Neural cell (in vitro differentiated cells): Measurements from ENCODE around the gene TRIM8. TPM values are rescaled to one million over a fixed set of nuclear protein-coding genes. Genes with fewer than 3 reads are reported as not detected.

Experiments
- H2AFZ ChIP-seq: fragments of 200-600, 300-800 bp; sonication (generic), shearing (Covaris generic); 2 replicates; pipeline ENCODE4 v1.6.0; 2014; ENCODE audit warnings: low read depth, mild to moderate bottlenecking, antibody characterized with exemption, low read length, moderate library complexity
- H3F3A ChIP-seq: fragments of 200-600 bp; shearing (Covaris generic); 2 replicates; pipeline ENCODE4 v1.6.1; 2016; ENCODE audit warnings: mild to moderate bottlenecking, moderate library complexity, mixed read lengths, antibody characterized with exemption, low read length; ENCODE audit not compliant: insufficient read depth, poor library complexity, severe bottlenecking
- H3K27ac ChIP-seq: fragments of 200-600, 300-800 bp; sonication (generic), shearing (Covaris generic); 2 replicates; pipeline ENCODE4 v1.5.1; 2014; ENCODE audit warnings: mild to moderate bottlenecking, low read length, moderate library complexity
- H3K27me3 ChIP-seq: fragments of 300-800, 200-600 bp; sonication (generic), shearing (Covaris generic); 2 replicates; pipeline ENCODE4 v1.6.0; 2014; ENCODE audit warnings: mild to moderate bottlenecking, low read depth, low read length, moderate library complexity; ENCODE audit not compliant: insufficient read depth
- H3K36me3 ChIP-seq: fragments of 300-800, 200-600 bp; sonication (generic), shearing (Covaris generic); 2 replicates; pipeline ENCODE4 v1.5.1; 2014; ENCODE audit warnings: mild to moderate bottlenecking, antibody characterized with exemption, low read length, moderate library complexity; ENCODE audit not compliant: insufficient read depth
- H3K4me2 ChIP-seq: fragments of 300-800, 200-600 bp; sonication (generic), shearing (Covaris generic); 2 replicates; pipeline ENCODE4 v1.6.0; 2014; ENCODE audit warnings: mild to moderate bottlenecking, low read length
- H3K4me3 ChIP-seq: fragments of 300-800, 200-600 bp; sonication (generic), shearing (Covaris generic); 2 replicates; pipeline ENCODE4 v1.5.1; 2014; ENCODE audit warnings: mild to moderate bottlenecking, low read length, moderate library complexity
- H3K79me2 ChIP-seq: fragments of 200-600 bp; shearing (Covaris generic); replicated peaks from 2 replicates; pipeline ENCODE4 v1.6.0; 2014; ENCODE audit warnings: mild to moderate bottlenecking, low read length, moderate library complexity; ENCODE audit not compliant: insufficient read depth
- H3K9ac ChIP-seq: fragments of 300-800, 200-600 bp; sonication (generic), shearing (Covaris generic); 2 replicates; pipeline ENCODE4 v1.6.1; 2016; ENCODE audit warnings: mild to moderate bottlenecking, low read length, mixed read lengths
- H3K9me2 ChIP-seq: fragments of 200-600 bp; shearing (Covaris generic); 2 replicates; pipeline ENCODE4 v1.6.1; 2016; ENCODE audit warnings: mild to moderate bottlenecking, low read length, mixed read lengths; ENCODE audit not compliant: insufficient read depth
- H3K9me3 ChIP-seq: fragments of 200-600, 300-800 bp; sonication (generic), shearing (Covaris generic); 2 replicates; pipeline ENCODE4 v1.6.1; 2016; ENCODE audit warnings: mild to moderate bottlenecking, mixed run types, low read length, moderate library complexity, mixed read lengths
- H4K20me1 ChIP-seq: fragments of 200-600 bp; shearing (Covaris generic); 2 replicates; pipeline ENCODE4 v1.6.1; 2016; ENCODE audit warnings: mild to moderate bottlenecking, mixed run types; ENCODE audit not compliant: insufficient read depth
- CTCF ChIP-seq: fragments of 450-650 bp; IDR thresholded peaks from 2 replicates; pipeline ENCODE4 v1.5.1; 2014; ENCODE audit warnings: antibody characterized with exemption, mild to moderate bottlenecking, moderate library complexity; ENCODE audit not compliant: poor library complexity, severe bottlenecking
- EP300 ChIP-seq: fragments of 450-650 bp; conservative IDR thresholded peaks from 2 replicates; pipeline ENCODE4 v1.6.1; 2014; ENCODE audit warnings: antibody characterized with exemption, mild to moderate bottlenecking, moderate library complexity; ENCODE audit not compliant: poor library complexity, severe bottlenecking
- EZH2 ChIP-seq: fragments of 200-600, 300-800 bp; shearing (Covaris generic), sonication (generic); IDR thresholded peaks from 2 replicates; pipeline ENCODE4 v1.6.1; 2014; ENCODE audit warnings: antibody characterized with exemption, low read length, borderline replicate concordance, mild to moderate bottlenecking; ENCODE audit not compliant: insufficient read depth, poor library complexity, severe bottlenecking
- MXI1 ChIP-seq: fragments of 450-650 bp; conservative IDR thresholded peaks from 2 replicates; pipeline ENCODE4 v1.6.1; 2014; ENCODE audit warnings: antibody characterized with exemption, mild to moderate bottlenecking; ENCODE audit not compliant: poor library complexity, severe bottlenecking
- POLR2AphosphoS5 ChIP-seq: IDR thresholded peaks from 2 replicates; pipeline ENCODE4 v1.6.1; 2012
- RAD21 ChIP-seq: fragments of 450-650 bp; conservative IDR thresholded peaks from 2 replicates; pipeline ENCODE4 v1.6.1; 2014; ENCODE audit warnings: antibody characterized with exemption, mild to moderate bottlenecking, moderate library complexity
- REST ChIP-seq: IDR thresholded peaks from 2 replicates; pipeline ENCODE4 v1.6.1; 2012; ENCODE audit warnings: borderline replicate concordance
- SMC3 ChIP-seq: fragments of 450-650 bp; conservative IDR thresholded peaks from 2 replicates; pipeline ENCODE4 v1.6.1; 2014; ENCODE audit warnings: antibody characterized with exemption, mild to moderate bottlenecking, moderate library complexity; ENCODE audit not compliant: poor library complexity
- TAF1 ChIP-seq: IDR thresholded peaks from 2 replicates; pipeline ENCODE4 v1.6.1; 2012; ENCODE audit warnings: low read depth
- polyA plus RNA-seq: library from polyadenylated mRNA; depleted of rRNA; stranded (reverse); fragments of >200 nt; gene quantifications from 2 replicates; pipeline ENCODE4 v1.2.3, GENCODE V29; 2014

The TRIM8 gene
- polyA plus RNA-seq, 1 donor from 2014 or later = 47.5 TPM

DNA sequence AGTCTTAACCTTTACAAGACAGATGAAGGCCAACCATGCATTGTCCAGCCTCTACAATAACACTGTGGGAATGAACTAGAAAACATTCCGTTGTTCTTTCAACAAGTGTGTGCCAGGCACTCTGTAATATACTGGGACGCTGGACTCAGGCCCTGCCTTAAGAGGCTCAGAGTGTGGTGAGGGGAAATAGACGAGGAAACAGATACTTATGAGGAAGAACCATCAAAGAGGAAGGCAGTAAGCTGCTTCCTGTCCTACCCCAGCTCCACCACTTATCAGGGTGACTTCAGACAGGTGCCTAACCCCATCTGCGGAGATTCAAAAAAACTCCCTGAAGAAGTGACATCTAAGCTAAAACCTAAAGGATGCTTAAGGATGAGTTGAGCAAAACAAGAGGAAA is 8.9 kb upstream of the TRIM8 start:
- H3K27me3 ChIP-seq = no peaks in the 10 kb centered on the region
- H3K4me3 ChIP-seq = no peak overlapping the region
- TF ChIP-seq TAF1 (no peak), EZH2 (no peak), POLR2AphosphoS5 (no peak), SMC3 (no peak), RAD21 (no peak), EP300 (no peak), REST (no peak), MXI1 (no peak), CTCF (no peak)
- H3K79me2 ChIP-seq = no peaks in the 10 kb centered on the region
- H3K9me2 ChIP-seq = no peaks in the 10 kb centered on the region
- no peak overlapping the region for H3K4me2 ChIP-seq
- no peaks in the 10 kb centered on the region for H3K9me3 ChIP-seq
- no peak overlapping the region for H3K27ac ChIP-seq
- H3K36me3 ChIP-seq = no peaks in the 10 kb centered on the region
- no peaks in the 10 kb centered on the region for H3F3A ChIP-seq
- no peaks in the 10 kb centered on the region for H4K20me1 ChIP-seq
- H3K9ac ChIP-seq = no peak overlapping the region
- H2AFZ ChIP-seq = no peak overlapping the region

DNA sequence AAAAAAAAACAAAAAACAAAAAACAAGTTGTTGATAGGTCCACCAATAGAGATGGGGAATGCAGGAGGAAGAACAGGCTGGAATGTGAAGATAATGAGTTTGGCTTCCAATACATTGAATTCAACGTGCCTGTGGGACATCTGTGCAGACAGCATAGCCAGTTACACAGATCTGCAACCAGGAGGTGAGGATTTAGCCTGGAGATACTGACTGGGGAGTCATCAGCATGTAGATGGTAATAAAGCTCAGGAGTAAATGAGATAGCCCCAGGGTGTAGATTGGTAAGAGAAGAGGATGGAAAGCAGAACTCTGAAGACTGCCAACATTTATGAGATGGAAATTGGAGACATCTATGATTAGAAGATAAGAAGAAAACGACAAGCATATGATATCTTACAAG is 4.7 kb upstream of the TRIM8 start:
- peaks cover 1% of the 10 kb centered on the region for H4K20me1 ChIP-seq
- no peaks in the 10 kb centered on the region for H3K36me3 ChIP-seq
- H3K79me2 ChIP-seq = peaks cover 14% of the 10 kb centered on the region
- no peak overlapping the region for H3K4me2 ChIP-seq
- no peaks in the 10 kb centered on the region for H3K27me3 ChIP-seq
- no peaks in the 10 kb centered on the region for H3K9me2 ChIP-seq
- no peak overlapping the region for H3K9ac ChIP-seq
- no peaks in the 10 kb centered on the region for H3K9me3 ChIP-seq
- H3K27ac ChIP-seq = no peak overlapping the region
- H3K4me3 ChIP-seq = no peak overlapping the region
- H2AFZ ChIP-seq = no peak overlapping the region
- TF ChIP-seq CTCF = no peak
- no peak for TF ChIP-seq POLR2AphosphoS5
- TF ChIP-seq TAF1 = no peak
- TF ChIP-seq SMC3 = no peak
- no peak for TF ChIP-seq REST
- H3F3A ChIP-seq = no peaks in the 10 kb centered on the region
